ENCODE data around the gene CTNNA3. TPM values are rescaled to one million over a fixed set of nuclear protein-coding genes. Genes with fewer than 3 reads are reported as not detected.

The CTNNA3 gene
- total and polyA plus RNA-seq, 3 donors from 2014 or later = 17.8 to 19.4 (median 18.3) TPM

- H3K27ac ChIP-seq = no peak overlapping the region
- no peaks in the 10 kb centered on the region for H3K4me1 ChIP-seq
- H3K9me3 ChIP-seq = no peaks in the 10 kb centered on the region
- no peak overlapping the region for H3K4me3 ChIP-seq
- intact Hi-C loops (cut with DNase I; ENCODE audit: low total_unique reads) = no loop called here
- no peak for DNase-seq
- H3K36me3 ChIP-seq (ENCODE audit: low read depth, missing control alignments) = no peaks in the 10 kb centered on the region
- TF ChIP-seq POLR2A (IDR thresholded peaks at IDR 0.05) (no peak), CTCF (IDR thresholded peaks at IDR 0.05) (no peak)
- 78 to 99% methylated on average over 2 of the region's 2 CpGs for WGBS, 2 donors
- H3K27me3 ChIP-seq = no peaks in the 10 kb centered on the region
Observed at GRCh38 chr10:66880826-66881225, 815.2 kb downstream of the CTNNA3 start.

- Histone ChIP-seq H3K4me3 (no peak overlapping the region), H3K27me3 (no peaks in the 10 kb centered on the region), H3K36me3 (ENCODE audit: low read depth, missing control alignments) (no peaks in the 10 kb centered on the region), H3K9me3 (no peaks in the 10 kb centered on the region), H3K27ac (no peak overlapping the region), H3K4me1 (no peaks in the 10 kb centered on the region)
- WGBS, 2 donors = 29 to 30% methylated on average over 1 of the region's 1 CpG
- TF ChIP-seq CTCF (IDR thresholded peaks at IDR 0.05) (no peak), POLR2A (IDR thresholded peaks at IDR 0.05) (no peak)
- no peak for DNase-seq
- intact Hi-C loops (cut with DNase I; ENCODE audit: low total_unique reads) = no loop called here
Observed at GRCh38 chr10:66880292-66880691, 815.7 kb downstream of the CTNNA3 start.

- 81 to 91% methylated on average over 2 of the region's 2 CpGs for whole genome bisulfite sequencing, 2 donors
- TF ChIP-seq POLR2A (IDR thresholded peaks at IDR 0.05) (no peak), CTCF (IDR thresholded peaks at IDR 0.05) (no peak)
- DNase-seq = no peak
Observed at GRCh38 chr10:66877361-66877760, 818.6 kb downstream of the CTNNA3 start.

GRCh38 chr10:66869635-66870034, 826.4 kb downstream of the CTNNA3 start:
- TF ChIP-seq POLR2A (IDR thresholded peaks at IDR 0.05) (no peak), CTCF (IDR thresholded peaks at IDR 0.05) (no peak)
- no peak overlapping the region for H3K27ac ChIP-seq
- no peaks in the 10 kb centered on the region for H3K4me1 ChIP-seq
- DNase-seq = no peak
- H3K9me3 ChIP-seq = no peaks in the 10 kb centered on the region
- H3K4me3 ChIP-seq = no peak overlapping the region
- H3K36me3 ChIP-seq (ENCODE audit: low read depth, missing control alignments) = no peaks in the 10 kb centered on the region
- intact Hi-C loops (cut with DNase I; ENCODE audit: low total_unique reads) = no loop called here
- no peaks in the 10 kb centered on the region for H3K27me3 ChIP-seq

More at GRCh38 chr10:66877361-66877760, 818.6 kb downstream of the CTNNA3 start:
- H3K4me1 ChIP-seq = no peaks in the 10 kb centered on the region
- H3K9me3 ChIP-seq = no peaks in the 10 kb centered on the region
- intact Hi-C loops (cut with DNase I; ENCODE audit: low total_unique reads) = no loop called here
- no peaks in the 10 kb centered on the region for H3K27me3 ChIP-seq
- H3K36me3 ChIP-seq (ENCODE audit: low read depth, missing control alignments) = no peaks in the 10 kb centered on the region
- no peak overlapping the region for H3K27ac ChIP-seq
- no peak overlapping the region for H3K4me3 ChIP-seq

GRCh38 chr10:66862687-66863258, 833.2 kb downstream of the CTNNA3 start:
- Histone ChIP-seq H3K9me3 (no peaks in the 10 kb centered on the region), H3K27me3 (no peaks in the 10 kb centered on the region), H3K4me1 (no peaks in the 10 kb centered on the region), H3K36me3 (ENCODE audit: low read depth, missing control alignments) (no peaks in the 10 kb centered on the region), H3K4me3 (no peak overlapping the region), H3K27ac (no peak overlapping the region)
- no peak for DNase-seq
- 83 to 93% methylated on average over 4 of the region's 4 CpGs for WGBS, 2 donors
- intact Hi-C loops (cut with DNase I; ENCODE audit: low total_unique reads) = no loop called here
- TF ChIP-seq POLR2A (IDR thresholded peaks at IDR 0.05) (no peak), CTCF (IDR thresholded peaks at IDR 0.05) (no peak)

Measured in testis (tissue), 3 donors.